GM19467 (cell line): ENCODE measurements around the gene APBB2.

Experiments
- ATAC-seq: cut with Tn5 transposase; IDR thresholded peaks from one replicate; pipeline ENCODE4 v1.9.1; 2021; ENCODE audit warnings: mild to moderate bottlenecking, moderate library complexity; ENCODE audit not compliant: unreplicated experiment

APBB2 gene

GRCh38 chr4:41110050-41110449 lies 104.3 kb downstream of the APBB2 start:
- no peak for ATAC-seq

GRCh38 chr4:41108481-41108880 lies 105.9 kb downstream of the APBB2 start:
- ATAC-seq: no peak

- no peak for ATAC-seq
These were observed 107.5 kb downstream of the APBB2 start for GRCh38 chr4:41106694-41107419.

GRCh38 chr4:41106081-41106480 lies 108.3 kb downstream of the APBB2 start:
- no peak for ATAC-seq

GRCh38 chr4:41104155-41104554 lies 110.2 kb downstream of the APBB2 start:
- no peak for ATAC-seq

- ATAC-seq: no peak
These were observed 110.7 kb downstream of the APBB2 start for GRCh38 chr4:41103657-41104056.

- no peak for ATAC-seq
These were observed 111.8 kb downstream of the APBB2 start for GRCh38 chr4:41102414-41103092.

GRCh38 chr4:41098093-41099048 lies 116.0 kb downstream of the APBB2 start:
- ATAC-seq: no peak

- ATAC-seq: no peak
These were observed 118.4 kb downstream of the APBB2 start for GRCh38 chr4:41095973-41096372.

GRCh38 chr4:41095192-41095872 lies 119.0 kb downstream of the APBB2 start:
- no peak for ATAC-seq

- no peak for ATAC-seq
These were observed 122.2 kb downstream of the APBB2 start for GRCh38 chr4:41092128-41092527.

GRCh38 chr4:41081847-41082246 lies 132.5 kb downstream of the APBB2 start:
- no peak for ATAC-seq

GRCh38 chr4:41080976-41081375 lies 133.4 kb downstream of the APBB2 start:
- ATAC-seq: no peak

- no peak for ATAC-seq
These were observed 134.3 kb downstream of the APBB2 start for GRCh38 chr4:41079881-41080560.

GRCh38 chr4:41077628-41078027 lies 136.7 kb downstream of the APBB2 start:
- no peak for ATAC-seq

GRCh38 chr4:41076481-41076880 lies 137.9 kb downstream of the APBB2 start:
- ATAC-seq: no peak

GRCh38 chr4:41074215-41074614 lies 140.1 kb downstream of the APBB2 start:
- no peak for ATAC-seq

- no peak for ATAC-seq
These were observed 142.1 kb downstream of the APBB2 start for GRCh38 chr4:41072021-41072777.

- ATAC-seq: no peak
These were observed 143.6 kb downstream of the APBB2 start for GRCh38 chr4:41070516-41071281.
